Activated T-helper 1 cell treated with Interleukin-2 at 50 U/mL for 16 hours (primary cell): ENCODE results near the gene MST1R.
A peak's percentile ranks its signal among the peaks of the same experiment; 100 is the strongest.

ENCODE experiments used
- DNase-seq: peaks from one replicate; pipeline ENCODE4 v3.0.0-alpha.2; 2020; ENCODE audit warnings: low read depth

MST1R gene

DNA sequence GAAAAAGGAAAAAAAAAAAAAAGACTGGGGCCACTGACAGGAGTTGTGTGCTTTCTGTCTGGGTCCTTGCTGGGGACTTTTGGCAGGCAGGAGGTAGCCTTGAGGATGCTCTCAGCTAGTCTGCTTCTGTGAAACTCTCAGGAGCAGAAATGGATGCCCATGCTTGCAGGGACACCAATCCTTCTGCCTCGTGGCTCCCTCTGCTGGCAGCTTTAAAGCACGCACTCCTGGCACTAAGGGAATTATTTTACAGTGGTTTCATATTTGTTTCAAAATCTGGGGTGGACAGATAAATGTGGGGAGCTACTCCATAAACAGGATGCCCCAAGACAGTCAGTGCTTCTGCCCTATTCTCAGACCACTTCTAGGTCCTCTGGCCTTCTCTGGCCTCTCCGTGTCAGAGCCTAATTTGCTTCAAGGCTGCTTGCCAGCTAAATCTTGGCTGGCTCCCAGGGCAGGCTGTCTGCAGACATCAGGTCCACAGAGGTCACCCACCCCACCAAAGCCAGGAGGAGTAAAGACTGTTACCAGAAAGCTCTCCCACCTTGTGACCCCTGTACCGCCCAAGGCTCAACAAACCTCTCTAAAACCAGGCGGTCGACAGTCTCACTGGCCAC lies 64.4 kb downstream of the MST1R start:
- DNase-seq: peak; percentile 63
